Kidney epithelial cell (primary cell): ENCODE data around the gene SGSM1. TPM values are rescaled to one million over a fixed set of nuclear protein-coding genes. Genes with fewer than 3 reads are reported as not detected.

Source experiments
- DNase-seq: peaks from one replicate; pipeline ENCODE4 v3.0.0-alpha.2; 2010; ENCODE audit warnings: low read depth
- H3K27me3 ChIP-seq: 2 replicates; pipeline ENCODE4 v1.6.0; 2011; ENCODE audit warnings: low read length; ENCODE audit not compliant: control insufficient read depth, insufficient read depth
- H3K36me3 ChIP-seq: 2 replicates; pipeline ENCODE4 v1.5.1; 2011; ENCODE audit warnings: low read length; ENCODE audit not compliant: control insufficient read depth, insufficient read depth
- H3K4me3 ChIP-seq: 2 replicates; pipeline ENCODE4 v1.5.1; 2011; ENCODE audit warnings: low read depth, mild to moderate bottlenecking, control low read depth, low read length
- total RNA-seq: library from RNA; depleted of rRNA; stranded (reverse); fragments of >200 nt; gene quantifications from 2 replicates; pipeline ENCODE4 v1.2.3, GENCODE V29; 2015
- TF ChIP-seq, protein P1 (sequence below): IDR thresholded peaks from 2 replicates; pipeline ENCODE4 v1.5.1; 2011; ENCODE audit warnings: mild to moderate bottlenecking, moderate library complexity, low read length, control low read depth, inconsistent platforms; ENCODE audit not compliant: insufficient read depth, poor library complexity, severe bottlenecking

SGSM1 gene
- total RNA-seq, 1 donor from 2014 or later: 0.25 TPM

DNA sequence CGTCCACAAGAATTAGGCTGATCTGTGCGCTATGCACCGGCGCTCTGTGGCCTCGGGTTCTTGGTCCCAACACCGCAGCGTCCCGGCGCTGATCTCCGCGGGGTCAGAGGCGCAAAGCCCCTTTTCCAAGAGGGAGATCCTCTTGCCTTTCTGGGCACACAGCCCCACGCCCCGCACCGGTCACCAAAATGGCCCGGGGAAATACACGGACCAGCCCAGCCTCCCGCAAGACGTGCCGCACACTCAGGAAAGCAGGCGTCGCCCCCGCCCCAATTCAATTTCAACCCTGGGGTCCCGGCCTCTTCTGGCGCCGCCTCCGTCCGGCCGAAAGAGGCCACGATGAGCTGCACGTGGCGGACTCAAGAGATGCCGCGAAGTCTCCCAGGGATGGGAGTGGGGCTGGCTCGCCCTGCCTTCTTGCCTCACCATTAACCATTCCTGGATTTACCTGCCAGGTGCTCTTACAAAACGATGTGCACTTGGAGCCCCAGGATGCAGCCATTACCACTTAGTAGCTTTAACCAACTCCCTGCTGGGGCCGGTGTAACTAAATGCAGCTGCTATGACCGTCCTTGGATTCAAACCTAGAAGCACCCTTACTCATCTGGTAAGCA, 42.0 kb upstream of the SGSM1 start:
- Histone ChIP-seq H3K27me3 (peaks cover 12% of the 10 kb centered on the region), H3K4me3 (no peak overlapping the region), H3K36me3 (no peaks in the 10 kb centered on the region)
- no peak for DNase-seq
- TF ChIP-seq, protein P1, sequence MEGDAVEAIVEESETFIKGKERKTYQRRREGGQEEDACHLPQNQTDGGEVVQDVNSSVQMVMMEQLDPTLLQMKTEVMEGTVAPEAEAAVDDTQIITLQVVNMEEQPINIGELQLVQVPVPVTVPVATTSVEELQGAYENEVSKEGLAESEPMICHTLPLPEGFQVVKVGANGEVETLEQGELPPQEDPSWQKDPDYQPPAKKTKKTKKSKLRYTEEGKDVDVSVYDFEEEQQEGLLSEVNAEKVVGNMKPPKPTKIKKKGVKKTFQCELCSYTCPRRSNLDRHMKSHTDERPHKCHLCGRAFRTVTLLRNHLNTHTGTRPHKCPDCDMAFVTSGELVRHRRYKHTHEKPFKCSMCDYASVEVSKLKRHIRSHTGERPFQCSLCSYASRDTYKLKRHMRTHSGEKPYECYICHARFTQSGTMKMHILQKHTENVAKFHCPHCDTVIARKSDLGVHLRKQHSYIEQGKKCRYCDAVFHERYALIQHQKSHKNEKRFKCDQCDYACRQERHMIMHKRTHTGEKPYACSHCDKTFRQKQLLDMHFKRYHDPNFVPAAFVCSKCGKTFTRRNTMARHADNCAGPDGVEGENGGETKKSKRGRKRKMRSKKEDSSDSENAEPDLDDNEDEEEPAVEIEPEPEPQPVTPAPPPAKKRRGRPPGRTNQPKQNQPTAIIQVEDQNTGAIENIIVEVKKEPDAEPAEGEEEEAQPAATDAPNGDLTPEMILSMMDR: no peak

DNA sequence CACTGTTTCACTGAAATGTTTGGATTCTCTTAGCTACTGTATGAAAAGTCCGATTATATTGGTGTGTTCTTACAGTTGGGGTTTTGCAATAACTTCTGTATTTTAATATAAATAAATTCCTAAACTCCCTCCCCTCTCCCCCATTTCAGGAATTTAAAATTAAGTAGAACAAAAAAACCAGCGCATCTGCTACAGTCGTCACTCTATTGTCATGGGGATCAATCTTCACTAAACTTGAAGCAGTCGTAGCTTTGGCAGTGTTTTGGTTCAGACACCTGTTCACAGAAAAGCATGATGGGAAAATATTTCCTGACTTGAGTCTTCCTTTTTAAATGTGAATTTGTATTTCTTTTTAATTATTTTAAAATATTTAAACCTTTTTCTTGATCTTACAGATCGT, 40.8 kb upstream of the SGSM1 start:
- TF ChIP-seq, protein P1: no peak
- DNase-seq: no peak
- Histone ChIP-seq H3K27me3 (peaks cover 10% of the 10 kb centered on the region), H3K36me3 (no peaks in the 10 kb centered on the region), H3K4me3 (no peak overlapping the region)

DNA sequence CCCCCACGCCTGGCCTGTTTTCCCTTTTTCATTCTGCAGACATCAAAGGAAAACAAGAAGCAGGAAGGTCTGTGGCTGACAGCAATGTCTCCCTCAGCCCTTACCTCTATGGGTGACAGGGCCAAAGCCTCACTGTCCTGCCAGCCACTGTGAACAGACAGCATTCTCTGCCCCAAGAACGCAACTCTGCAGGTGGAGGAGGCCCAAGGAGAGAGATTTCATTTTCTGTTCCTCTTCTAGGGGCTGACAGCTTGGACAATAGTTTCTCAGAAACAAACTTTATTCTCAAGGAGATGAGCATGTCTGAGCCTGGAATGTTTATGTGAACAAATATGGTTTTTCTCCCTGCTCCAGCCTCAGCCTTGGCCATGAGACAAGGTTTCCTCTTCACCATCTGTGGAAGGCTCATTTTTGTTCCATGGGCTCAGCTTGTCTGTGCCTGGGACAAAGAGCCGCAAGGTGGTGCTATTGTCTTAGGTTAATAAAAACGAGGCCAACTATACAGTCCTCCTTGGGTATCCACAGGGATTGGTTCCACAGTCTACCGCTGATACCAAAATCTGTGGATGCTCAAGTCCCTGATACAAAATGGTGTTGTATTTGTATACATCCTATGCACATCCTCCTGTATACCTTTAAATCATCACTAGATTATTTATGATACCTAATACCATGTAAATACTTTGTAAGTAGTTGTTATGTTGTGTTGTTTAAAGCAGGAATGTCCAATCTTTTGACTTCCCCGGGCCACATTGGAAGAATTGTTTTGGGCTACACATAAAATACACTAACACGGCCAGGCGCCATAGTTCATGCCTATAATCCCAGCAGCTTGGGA, 37.3 kb upstream of the SGSM1 start:
- TF ChIP-seq, protein P1: peak; percentile 68
- H3K4me3 ChIP-seq: no peak overlapping the region
- H3K36me3 ChIP-seq: no peaks in the 10 kb centered on the region
- H3K27me3 ChIP-seq: peaks cover 4% of the 10 kb centered on the region
- DNase-seq: no peak

DNA sequence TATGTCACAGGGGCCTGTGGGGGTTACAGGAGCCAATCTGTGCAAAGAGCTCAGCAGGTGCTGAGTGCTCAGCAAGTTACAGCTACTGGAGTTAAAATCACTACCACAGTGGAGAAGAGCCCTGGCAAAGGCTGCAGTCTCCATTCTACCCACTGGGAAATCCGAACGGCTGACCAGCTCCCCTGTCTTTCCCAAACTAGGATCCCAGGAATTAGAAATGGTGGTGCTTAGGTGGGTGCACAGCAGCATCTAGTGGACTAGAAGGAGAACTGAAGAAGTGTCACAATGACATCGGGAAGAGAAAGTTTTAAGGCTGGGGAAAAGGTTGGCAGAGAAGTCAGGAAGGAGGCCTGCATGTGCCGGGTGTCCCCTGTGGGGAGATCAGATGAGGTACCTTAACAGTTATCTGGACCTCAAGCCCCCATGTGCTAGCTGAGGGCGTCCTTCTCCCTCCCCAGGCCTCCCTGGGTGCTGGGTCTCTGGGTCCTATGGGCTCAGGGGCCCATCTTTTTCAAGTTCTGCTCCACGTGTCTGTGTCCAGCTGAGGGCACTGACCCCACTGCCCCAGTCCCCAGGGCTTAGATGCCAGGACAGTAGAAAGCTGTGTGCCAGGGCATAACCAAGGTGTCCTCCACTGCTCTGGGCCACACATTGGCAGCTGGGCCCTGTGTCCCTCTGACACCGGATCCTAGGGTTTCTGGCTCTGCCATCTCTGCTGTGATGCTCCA, 33.4 kb upstream of the SGSM1 start:
- no peaks in the 10 kb centered on the region for H3K36me3 ChIP-seq
- no peaks in the 10 kb centered on the region for H3K27me3 ChIP-seq
- no peak for DNase-seq
- TF ChIP-seq, protein P1: peak; percentile 76
- H3K4me3 ChIP-seq: no peak overlapping the region

DNA sequence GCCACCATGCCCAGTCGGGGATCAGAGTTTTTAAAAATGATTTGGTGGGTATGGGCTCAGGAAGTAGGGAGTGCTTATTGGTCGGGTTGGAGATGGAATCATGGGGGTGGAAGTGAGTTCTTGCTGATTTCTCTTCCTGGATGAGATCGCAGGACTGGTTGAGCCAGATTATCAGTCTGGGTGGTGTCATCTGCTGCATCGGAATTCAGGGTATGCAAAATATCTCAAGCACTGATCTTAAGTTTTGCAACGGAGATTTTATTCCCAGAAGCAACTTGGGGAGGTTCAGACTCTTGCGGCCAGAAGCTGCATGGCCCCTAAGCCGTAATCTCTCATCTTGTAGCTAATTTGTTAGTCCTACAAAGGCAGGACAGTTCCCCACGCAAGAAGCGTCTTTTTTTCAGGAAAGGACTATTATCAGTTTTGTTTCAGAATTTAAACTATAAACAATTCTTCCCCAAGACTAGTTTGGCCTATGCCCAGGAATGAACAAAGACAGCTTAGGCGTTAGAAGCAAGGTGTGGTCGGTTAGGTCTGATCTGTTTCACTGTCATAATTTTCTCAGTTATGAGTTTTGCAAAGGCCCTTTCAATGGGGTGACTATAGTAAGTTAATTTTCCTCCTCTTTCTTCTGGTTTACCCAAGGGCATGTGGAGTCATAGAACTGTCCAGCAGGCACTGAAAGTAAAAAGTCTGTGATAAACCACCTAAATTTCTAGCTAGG, 30.1 kb upstream of the SGSM1 start:
- Histone ChIP-seq H3K4me3 (no peak overlapping the region), H3K27me3 (no peaks in the 10 kb centered on the region), H3K36me3 (no peaks in the 10 kb centered on the region)
- no peak for DNase-seq
- TF ChIP-seq, protein P1: no peak
